Fibroblast of skin of back (primary cell): ENCODE measurements around the gene DPPA3. TPM values are rescaled to one million over a fixed set of nuclear protein-coding genes. Genes with fewer than 3 reads are reported as not detected.
A peak's percentile ranks its signal among the peaks of the same experiment; 100 is the strongest.
"Not testable (repeated sequence)": the region's sequence is repeated elsewhere in the genome, so short reads cannot be mapped to it uniquely, and the experiment has no call there.

Experiments used
- DNase-seq: peaks from one replicate; pipeline ENCODE4 v3.0.0-alpha.2; 2013
- polyA plus RNA-seq, 2 experiments: library from polyadenylated mRNA; unstranded; fragments of 120-200 nt; gene quantifications; one replicate each; pipeline ENCODE4 v1.2.1, GENCODE V29; 2013; ENCODE audit not compliant: insufficient read length in 2 of 2

Gene DPPA3
- not detected for polyA plus RNA-seq (2013, experiment 1 of 2; ENCODE audit: insufficient read length)
- not detected for polyA plus RNA-seq (2013, experiment 2 of 2; ENCODE audit: insufficient read length)

DNA sequence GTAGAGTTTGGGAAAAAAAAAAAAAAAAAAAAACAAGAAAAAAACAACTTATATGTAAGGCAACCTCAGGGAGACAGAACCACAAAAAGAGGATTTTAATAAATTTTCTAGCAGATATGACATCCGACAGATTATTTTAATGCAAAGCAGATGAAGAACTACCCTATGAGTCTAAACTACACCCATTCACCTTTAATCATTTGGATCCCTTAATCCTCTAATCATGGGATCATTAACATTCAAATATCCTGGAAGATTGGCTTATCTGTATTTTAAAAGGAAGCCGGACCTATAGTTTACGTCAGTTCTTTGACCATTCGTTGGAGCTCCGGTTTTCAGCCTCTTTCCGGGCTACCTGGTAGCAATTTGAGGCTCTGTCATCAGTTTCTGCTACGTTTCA, at the start of gene DPPA3:
TSS of gene DPPA3 (plus strand) at position 301 of the 400 bp plus-strand sequence. CDS start 138 bp downstream, outside the sequence.
- DNase-seq = no peak

DNA sequence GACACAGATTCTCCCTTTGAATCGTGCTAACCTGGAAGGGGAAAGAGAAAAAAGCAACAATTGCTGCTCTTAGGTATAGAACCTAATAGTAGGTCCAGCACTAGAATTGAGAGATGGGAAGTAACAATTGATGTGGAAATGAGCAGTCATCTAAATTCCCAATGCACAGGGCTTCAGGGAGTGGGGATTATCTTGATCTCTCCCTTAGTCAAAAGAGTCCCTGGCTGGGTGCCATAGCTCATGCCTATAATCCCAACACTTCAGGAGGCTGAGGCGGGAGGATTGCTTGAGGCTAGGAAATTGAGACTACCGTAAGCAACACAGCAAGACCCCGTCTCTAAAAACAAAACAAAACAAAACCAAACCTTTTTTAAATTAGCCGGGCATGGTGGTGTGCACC, 49.5 kb upstream of the DPPA3 start:
- no peak for DNase-seq

GRCh38 chr12:7666595-7666994, 44.6 kb upstream of the DPPA3 start:
- DNase-seq = no peak

GRCh38 chr12:7667125-7667524, 44.1 kb upstream of the DPPA3 start:
- DNase-seq = peak; percentile 6

- DNase-seq = no peak
Measured at GRCh38 chr12:7668171-7668570, 43.1 kb upstream of the DPPA3 start.

- DNase-seq = not testable (repeated sequence)
Measured at GRCh38 chr12:7675455-7675854, 35.8 kb upstream of the DPPA3 start.

GRCh38 chr12:7677432-7677888, 33.8 kb upstream of the DPPA3 start:
- DNase-seq = peak; percentile 40

GRCh38 chr12:7678744-7679143, 32.5 kb upstream of the DPPA3 start:
- no peak for DNase-seq

- DNase-seq = no peak
Measured at GRCh38 chr12:7679251-7680045, 31.8 kb upstream of the DPPA3 start.

- no peak for DNase-seq
Measured at GRCh38 chr12:7681535-7681934, 29.7 kb upstream of the DPPA3 start.

DNA sequence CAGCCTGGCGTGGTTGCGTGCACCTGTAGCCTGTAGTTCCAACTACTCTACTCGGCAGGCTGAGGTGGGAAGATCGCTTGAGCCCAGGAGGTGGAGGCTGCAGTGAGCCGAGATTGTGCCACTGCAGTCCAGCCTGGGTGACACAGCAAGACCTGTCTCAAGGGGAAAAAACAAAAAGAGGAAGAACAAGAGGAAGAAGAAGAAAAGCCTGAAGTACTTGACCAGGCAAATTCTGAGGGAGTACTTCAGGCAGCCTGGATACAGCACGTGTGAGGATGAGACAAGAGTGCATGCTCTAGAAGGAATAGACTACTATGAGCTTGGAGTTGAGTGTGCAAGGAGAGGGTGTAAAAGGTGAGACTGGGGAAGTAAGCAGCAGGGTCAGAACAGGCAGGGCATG, 17.4 kb upstream of the DPPA3 start:
- DNase-seq = no peak

DNA sequence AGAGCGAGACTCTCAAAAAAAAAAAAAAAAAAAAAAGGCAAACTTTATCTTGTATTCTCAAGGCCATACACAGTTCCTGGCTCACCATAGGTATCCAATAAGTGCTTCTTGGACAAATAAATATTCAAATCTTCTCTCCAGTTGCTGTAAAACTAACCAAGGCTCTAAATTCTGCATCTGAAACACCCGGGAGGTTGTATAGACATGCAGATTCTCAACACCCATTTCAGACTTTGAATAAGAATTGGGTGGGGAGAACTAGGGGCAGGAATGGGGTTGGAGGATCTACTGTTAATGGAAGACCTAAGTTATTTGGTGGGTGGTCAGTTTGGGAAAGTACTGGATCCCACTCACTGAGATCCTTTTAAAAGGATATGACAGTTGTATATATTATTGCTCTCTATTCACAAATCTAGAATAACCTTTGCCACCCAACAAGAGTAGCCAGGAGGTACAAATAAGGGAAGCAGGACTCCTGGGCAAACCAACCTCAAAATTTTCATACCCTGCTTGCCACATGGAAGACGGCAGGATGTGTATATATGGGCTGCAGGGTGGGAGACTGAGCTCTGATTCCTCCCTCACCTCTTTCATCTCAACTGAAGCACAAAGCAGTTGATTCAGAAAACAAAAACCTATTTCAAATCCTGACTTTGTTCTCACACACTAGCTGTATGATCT, 16.5 kb upstream of the DPPA3 start:
- DNase-seq = no peak

DNA sequence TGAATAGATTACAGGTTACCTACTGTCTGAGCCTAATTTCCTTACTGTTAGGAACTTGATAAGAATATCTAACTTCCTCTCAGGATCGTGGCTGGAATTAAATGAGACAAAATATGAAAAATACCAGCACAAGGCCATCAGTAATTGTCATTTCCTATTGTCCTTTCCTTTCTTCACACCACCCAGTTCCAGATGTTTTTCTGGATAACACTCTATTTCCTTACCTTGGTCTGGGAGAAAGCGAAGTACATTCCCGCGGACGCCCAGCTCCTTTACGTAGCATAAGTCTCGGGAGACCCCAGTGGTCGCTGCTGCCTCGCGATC, 16.0 kb upstream of the DPPA3 start:
- DNase-seq = no peak

DNA sequence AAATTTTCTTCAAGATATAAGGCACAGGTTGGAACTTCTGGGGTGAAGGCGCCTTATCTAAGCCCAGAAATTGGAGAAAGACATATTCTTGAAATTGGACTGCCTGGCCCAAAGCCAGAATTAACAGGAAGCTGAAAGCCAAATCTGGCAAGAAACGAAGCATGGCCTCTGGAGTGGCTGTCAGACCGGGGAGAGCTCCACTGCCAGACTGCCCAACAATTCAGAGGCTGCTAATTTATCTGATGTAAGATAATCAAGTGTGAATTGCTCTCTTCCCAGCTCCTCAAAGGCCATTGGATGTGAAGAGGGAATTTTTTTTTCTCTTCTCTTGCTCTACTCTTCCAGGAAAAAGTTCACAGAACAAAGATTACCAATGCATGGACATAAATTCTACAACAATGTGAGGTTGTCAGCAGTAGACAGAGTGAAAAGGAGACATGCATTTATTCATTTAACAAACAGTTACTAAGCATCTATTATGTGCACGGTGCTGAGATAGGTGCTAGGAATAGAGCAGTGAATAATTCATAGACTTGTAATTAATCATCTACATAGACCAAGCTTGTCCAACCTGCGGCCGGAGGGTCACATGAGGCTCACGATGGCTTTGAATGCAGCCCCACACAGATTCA, 15.6 kb upstream of the DPPA3 start, which contains the start of gene GDF3:
TSS of gene GDF3 (minus strand) at position 210 of the 632 bp plus-strand sequence. CDS start at position 163, 47 bp downstream.
- DNase-seq = peak; percentile 18

DNA sequence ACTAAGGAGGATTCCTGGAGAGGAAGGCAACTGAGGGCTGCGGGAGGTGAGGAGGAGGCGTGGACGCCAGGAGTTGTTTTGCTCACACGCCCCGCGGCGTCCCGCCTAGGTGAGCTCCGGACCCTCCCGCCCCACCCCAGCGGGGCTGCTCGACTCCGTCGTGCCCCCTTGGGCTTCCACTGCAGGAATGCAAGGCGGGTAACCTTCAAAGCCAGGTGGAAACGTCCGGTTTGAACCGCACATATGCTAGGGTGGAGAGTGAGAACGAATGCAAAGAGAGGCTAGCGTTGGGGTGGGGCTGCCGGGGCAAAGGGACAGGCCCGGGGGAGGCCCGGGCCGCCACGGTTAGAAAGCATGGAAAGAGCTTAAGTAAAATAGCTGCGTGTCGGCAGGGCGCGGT, 5.4 kb upstream of the DPPA3 start:
- DNase-seq = no peak

GRCh38 chr12:7709969-7710675, 1.1 kb upstream of the DPPA3 start:
- no peak for DNase-seq

GRCh38 chr12:7712841-7713442, 1.7 kb downstream of the DPPA3 start:
- DNase-seq = no peak

- peak; percentile 31 for DNase-seq
Measured at GRCh38 chr12:7716381-7716780, 5.1 kb downstream of the DPPA3 start.

DNA sequence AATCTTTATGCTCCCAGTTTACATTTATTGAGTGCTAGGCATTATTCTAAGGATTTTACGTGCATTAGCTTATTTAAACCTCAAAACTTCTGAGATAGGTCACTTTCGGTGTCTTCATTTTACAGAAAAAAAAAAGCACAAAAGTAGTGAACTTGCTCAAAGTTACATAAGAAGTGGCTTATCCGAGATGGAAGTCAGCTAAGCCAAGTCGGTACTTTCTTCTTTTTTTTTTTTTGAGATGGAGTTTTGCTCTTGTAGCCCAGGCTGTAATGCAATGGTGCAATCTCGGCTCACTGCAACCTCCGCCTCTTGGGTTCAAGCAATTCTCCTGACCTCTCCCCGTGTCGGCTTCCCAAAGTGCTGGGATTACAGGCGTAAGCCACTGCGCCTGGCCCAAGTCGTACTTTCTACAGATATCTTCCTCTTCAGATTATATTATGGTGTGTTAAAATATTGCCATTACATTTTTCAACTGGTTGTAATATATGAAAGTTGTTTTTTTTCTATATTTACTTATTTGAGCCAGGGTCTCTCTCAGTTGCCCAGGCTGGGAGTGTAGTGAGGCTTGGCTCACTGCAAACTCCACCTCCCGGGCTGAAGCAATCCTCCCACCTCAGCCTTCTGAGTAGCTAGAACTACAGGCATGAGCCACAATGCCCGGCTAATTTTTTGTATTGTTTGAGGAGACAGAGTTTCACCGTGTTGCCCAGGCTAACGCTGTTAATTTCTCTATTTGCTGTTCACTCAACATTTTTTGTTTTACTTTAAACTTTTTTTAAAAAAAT, 8.9 kb downstream of the DPPA3 start:
- no peak for DNase-seq

- no peak for DNase-seq
Measured at GRCh38 chr12:7723926-7724325, 12.7 kb downstream of the DPPA3 start.

DNA sequence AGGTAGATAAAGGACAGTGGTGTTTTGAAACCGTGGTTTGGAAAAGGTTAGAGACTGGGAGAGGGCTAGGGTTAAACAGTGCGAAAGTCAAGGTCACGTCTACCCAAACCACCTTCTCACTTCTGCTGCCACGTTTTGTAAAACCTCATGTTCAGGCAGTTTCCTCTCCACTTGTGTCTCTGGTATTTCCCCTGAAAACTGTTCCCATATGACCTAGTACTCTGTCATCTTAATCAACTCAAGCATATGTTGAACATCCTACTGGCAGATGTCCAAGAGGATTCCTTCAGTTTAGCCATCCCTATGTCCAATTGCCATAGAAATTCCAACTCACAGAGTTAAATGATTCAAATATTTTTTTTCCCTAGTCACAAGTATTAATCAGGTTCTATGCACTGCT, 18.5 kb downstream of the DPPA3 start:
- DNase-seq = peak; percentile 34
